Measurements from ENCODE around the gene PLAC9. TPM values are rescaled to one million over a fixed set of nuclear protein-coding genes. Genes with fewer than 3 reads are reported as not detected.
A peak's percentile ranks its signal among the peaks of the same experiment; 100 is the strongest.

Gene PLAC9
- total RNA-seq, 1 donor from 2014 or later: 1.5 TPM

GRCh38 chr10:80140251-80140650 is 7.7 kb downstream of the PLAC9 start:
- no peaks in the 10 kb centered on the region for H3K9me3 Mint-ChIP-seq (ENCODE audit: unreplicated experiment)
- FAIRE-seq (no peak), DNase-seq (ENCODE audit: low read depth) (no peak)
- peaks cover 21% of the 10 kb centered on the region for H3K27me3 Mint-ChIP-seq (ENCODE audit: low read depth, unreplicated experiment)
- no peak overlapping the region for H3K27ac Mint-ChIP-seq (ENCODE audit: unreplicated experiment)
- no peak overlapping the region for H3K4me3 Mint-ChIP-seq (ENCODE audit: unreplicated experiment)
- no peaks in the 10 kb centered on the region for H4K20me1 ChIP-seq (ENCODE audit: insufficient read depth, low read length)
- no peaks in the 10 kb centered on the region for H3K27me3 ChIP-seq (ENCODE audit: insufficient read depth, low read length)
- H3K4me2 ChIP-seq (ENCODE audit: low read length): no peak overlapping the region
- H3K36me3 Mint-ChIP-seq (ENCODE audit: low read depth, unreplicated experiment): peaks cover 3% of the 10 kb centered on the region
- H3K36me3 ChIP-seq (ENCODE audit: insufficient read depth, low read length): no peaks in the 10 kb centered on the region
- H3K4me3 ChIP-seq (ENCODE audit: insufficient read depth, low read depth, low read length): no peak overlapping the region
- H3K9me3 ChIP-seq (ENCODE audit: insufficient read depth, low read depth, low read length): no peaks in the 10 kb centered on the region
- no peaks in the 10 kb centered on the region for H3K4me1 Mint-ChIP-seq (ENCODE audit: low read depth, unreplicated experiment)
- H3K4me1 ChIP-seq (ENCODE audit: insufficient read depth, low read length): peaks cover 10% of the 10 kb centered on the region
- H3K27ac ChIP-seq (ENCODE audit: low read depth, low read length): no peak overlapping the region
- H3K9ac ChIP-seq (ENCODE audit: low read length): no peak overlapping the region
- no peaks in the 10 kb centered on the region for H3K79me2 ChIP-seq (ENCODE audit: insufficient read depth, low read length)
- no peak overlapping the region for H2AFZ ChIP-seq (ENCODE audit: low read depth, low read length)
- TF ChIP-seq CTCF (IDR thresholded peaks at IDR 0.05; ENCODE audit: insufficient read depth, low read depth, low read length): no peak
- no peak for TF ChIP-seq EZH2 (IDR thresholded peaks at IDR 0.05; ENCODE audit: insufficient read depth, low read length)

- peaks cover 6% of the 10 kb centered on the region for H3K4me1 Mint-ChIP-seq (ENCODE audit: low read depth, unreplicated experiment)
- H3K4me2 ChIP-seq (ENCODE audit: low read length): no peak overlapping the region
- no peaks in the 10 kb centered on the region for H3K79me2 ChIP-seq (ENCODE audit: insufficient read depth, low read length)
- H3K27ac ChIP-seq (ENCODE audit: low read depth, low read length): no peak overlapping the region
- no peak overlapping the region for H2AFZ ChIP-seq (ENCODE audit: low read depth, low read length)
- H3K4me3 ChIP-seq (ENCODE audit: insufficient read depth, low read depth, low read length): no peak overlapping the region
- no peak overlapping the region for H3K9ac ChIP-seq (ENCODE audit: low read length)
- no peak overlapping the region for H3K4me3 Mint-ChIP-seq (ENCODE audit: unreplicated experiment)
- peaks cover 8% of the 10 kb centered on the region for H3K4me1 ChIP-seq (ENCODE audit: insufficient read depth, low read length)
- H4K20me1 ChIP-seq (ENCODE audit: insufficient read depth, low read length): no peaks in the 10 kb centered on the region
- H3K36me3 Mint-ChIP-seq (ENCODE audit: low read depth, unreplicated experiment): peaks cover 3% of the 10 kb centered on the region
- FAIRE-seq: no peak
- H3K27ac Mint-ChIP-seq (ENCODE audit: unreplicated experiment): no peak overlapping the region
- no peaks in the 10 kb centered on the region for H3K9me3 Mint-ChIP-seq (ENCODE audit: unreplicated experiment)
- TF ChIP-seq EZH2 (IDR thresholded peaks at IDR 0.05; ENCODE audit: insufficient read depth, low read length): no peak
- TF ChIP-seq CTCF (IDR thresholded peaks at IDR 0.05; ENCODE audit: insufficient read depth, low read depth, low read length): no peak
- H3K36me3 ChIP-seq (ENCODE audit: insufficient read depth, low read length): no peaks in the 10 kb centered on the region
- no peaks in the 10 kb centered on the region for H3K27me3 ChIP-seq (ENCODE audit: insufficient read depth, low read length)
- H3K27me3 Mint-ChIP-seq (ENCODE audit: low read depth, unreplicated experiment): peaks cover 21% of the 10 kb centered on the region
- no peak for DNase-seq (ENCODE audit: low read depth)
- H3K9me3 ChIP-seq (ENCODE audit: insufficient read depth, low read depth, low read length): no peaks in the 10 kb centered on the region
Observed at GRCh38 chr10:80141696-80142460, 9.3 kb downstream of the PLAC9 start.

- Histone ChIP-seq H3K79me2 (ENCODE audit: insufficient read depth, low read length) (no peaks in the 10 kb centered on the region), H4K20me1 (ENCODE audit: insufficient read depth, low read length) (no peaks in the 10 kb centered on the region), H3K9ac (ENCODE audit: low read length) (no peak overlapping the region), H2AFZ (ENCODE audit: low read depth, low read length) (no peak overlapping the region), H3K36me3 (ENCODE audit: insufficient read depth, low read length) (no peaks in the 10 kb centered on the region), H3K9me3 (ENCODE audit: insufficient read depth, low read depth, low read length) (no peaks in the 10 kb centered on the region), H3K4me2 (ENCODE audit: low read length) (peak overlapping the region; percentile 32), H3K4me3 (ENCODE audit: insufficient read depth, low read depth, low read length) (no peak overlapping the region), H3K4me1 (ENCODE audit: insufficient read depth, low read length) (peaks cover 8% of the 10 kb centered on the region), H3K27ac (ENCODE audit: low read depth, low read length) (no peak overlapping the region), H3K27me3 (ENCODE audit: insufficient read depth, low read length) (no peaks in the 10 kb centered on the region)
- no peak overlapping the region for H3K27ac Mint-ChIP-seq (ENCODE audit: unreplicated experiment)
- DNase-seq (ENCODE audit: low read depth) (no peak), FAIRE-seq (no peak)
- H3K36me3 Mint-ChIP-seq (ENCODE audit: low read depth, unreplicated experiment): peaks cover 4% of the 10 kb centered on the region
- H3K9me3 Mint-ChIP-seq (ENCODE audit: unreplicated experiment): no peaks in the 10 kb centered on the region
- no peak overlapping the region for H3K4me3 Mint-ChIP-seq (ENCODE audit: unreplicated experiment)
- TF ChIP-seq EZH2 (IDR thresholded peaks at IDR 0.05; ENCODE audit: insufficient read depth, low read length) (no peak), CTCF (IDR thresholded peaks at IDR 0.05; ENCODE audit: insufficient read depth, low read depth, low read length) (no peak)
- H3K4me1 Mint-ChIP-seq (ENCODE audit: low read depth, unreplicated experiment): peaks cover 6% of the 10 kb centered on the region
- peaks cover 18% of the 10 kb centered on the region for H3K27me3 Mint-ChIP-seq (ENCODE audit: low read depth, unreplicated experiment)
Observed at GRCh38 chr10:80144067-80144695, 11.7 kb downstream of the PLAC9 start.

All from astrocyte (in vitro differentiated cells and primary cell).